HG02884 (cell line): ENCODE data around the gene LARGE2.

Experiments
- ATAC-seq: cut with Tn5 transposase; IDR thresholded peaks from one replicate; pipeline ENCODE4 v1.9.1; 2021; ENCODE audit warnings: mild to moderate bottlenecking, moderate library complexity; ENCODE audit not compliant: unreplicated experiment

The LARGE2 gene

GRCh38 chr11:45927684-45928413 lies 5.4 kb downstream of the LARGE2 start:
- ATAC-seq, result no peak

- no peak for ATAC-seq
These were observed 6.2 kb downstream of the LARGE2 start for GRCh38 chr11:45928535-45929215.

- ATAC-seq, result no peak
These were observed 7.1 kb downstream of the LARGE2 start for GRCh38 chr11:45929486-45930030.

- ATAC-seq, result peak; percentile 88
These were observed 7.8 kb downstream of the LARGE2 start for GRCh38 chr11:45930031-45930794.

GRCh38 chr11:45930951-45931570 lies 8.6 kb downstream of the LARGE2 start:
- no peak for ATAC-seq

- no peak for ATAC-seq
These were observed 9.3 kb downstream of the LARGE2 start for GRCh38 chr11:45931739-45932138.

- ATAC-seq, result no peak
These were observed 9.8 kb downstream of the LARGE2 start for GRCh38 chr11:45932217-45932616.

- ATAC-seq, result no peak
These were observed 10.8 kb downstream of the LARGE2 start for GRCh38 chr11:45933131-45933831.

GRCh38 chr11:45933846-45934579 lies 11.6 kb downstream of the LARGE2 start:
- no peak for ATAC-seq

- no peak for ATAC-seq
These were observed 12.3 kb downstream of the LARGE2 start for GRCh38 chr11:45934580-45935318.

- ATAC-seq, result no peak
These were observed 13.1 kb downstream of the LARGE2 start for GRCh38 chr11:45935349-45936064.

GRCh38 chr11:45936511-45937054 lies 14.1 kb downstream of the LARGE2 start:
- ATAC-seq, result no peak

- ATAC-seq, result no peak
These were observed 15.5 kb downstream of the LARGE2 start for GRCh38 chr11:45937916-45938315.

GRCh38 chr11:45939836-45940235 lies 17.4 kb downstream of the LARGE2 start:
- no peak for ATAC-seq

- ATAC-seq, result no peak
These were observed 18.8 kb downstream of the LARGE2 start for GRCh38 chr11:45941285-45941684.

GRCh38 chr11:45942381-45942780 lies 19.9 kb downstream of the LARGE2 start:
- ATAC-seq, result no peak

- no peak for ATAC-seq
These were observed 23.0 kb downstream of the LARGE2 start for GRCh38 chr11:45945397-45945999.

- no peak for ATAC-seq
These were observed 25.4 kb downstream of the LARGE2 start for GRCh38 chr11:45947885-45948284.
